K562 (cell line): ENCODE results near the gene C7. TPM values are rescaled to one million over a fixed set of nuclear protein-coding genes. Genes with fewer than 3 reads are reported as not detected.

Experiments used
- ATAC-seq: fragments of 200-7000 bp; cut with Tn5 transposase; 3 replicates; pipeline ENCODE4 v1.9.1; 2020; ENCODE audit warnings: moderate library complexity
- BruUV-seq: library from RNA; stranded (reverse); fragments of 400-500 nt; replicated peaks from 2 replicates; lab custom pipeline; 2021; lab: Mats Ljungman, UMichigan
- CTCF ChIA-PET: fragments of 300-600 bp; formaldehyde crosslinking; extraction: SDS; loops from one replicate; lab custom pipeline; 2021; ENCODE audit warnings: low intra/inter-chr PET ratio; lab: Yijun Ruan, JAX
- POLR2A ChIA-PET: fragments of 300-600, 350-650 bp; sonication (Branson Sonifier 250); formaldehyde crosslinking; extraction: SDS; loops from one replicate; lab custom pipeline; 2021; ENCODE audit warnings: antibody characterized with exemption, inconsistent platforms; lab: Yijun Ruan, JAX
- DNase-seq, 4 experiments: peaks; one replicate each; pipeline versions ENCODE4 v3.0.0 to v3.0.0-alpha.2; 2011 to 2018; ENCODE audit warnings: low spot score in 3 of 4, mixed read lengths in 3 of 4; ENCODE audit errors: extremely low read depth in 1 of 4
- FAIRE-seq: peaks from 2 replicates; lab custom pipeline; 2011; peaks lifted over from hg19 to GRCh38; lab: Jason Lieb, UNC
- H2AFZ ChIP-seq: 2 replicates; pipeline ENCODE4 v1.6.0; 2011; ENCODE audit warnings: low read depth, low read length, control low read depth, inconsistent platforms
- H3K27ac ChIP-seq: fragments of 200-600 bp; 3 replicates; pipeline ENCODE4 v1.8.0; 2011; ENCODE audit warnings: low read depth, mild to moderate bottlenecking, control low read depth, inconsistent platforms, low read length, moderate library complexity, mixed read lengths; ENCODE audit errors: extremely low read depth
- H3K27me3 ChIP-seq, 2 experiments: fragments of 300-600 bp in 1 of 2; 2 replicates in 1 of 2; 3 replicates in 1 of 2; pipeline versions ENCODE4 v1.6.0 to v1.8.0; 2011; ENCODE audit warnings: inconsistent platforms in 2 of 2, low read length in 2 of 2, mild to moderate bottlenecking in 1 of 2, mixed read lengths in 1 of 2, moderate library complexity in 1 of 2; ENCODE audit not compliant: control insufficient read depth in 2 of 2, insufficient read depth in 2 of 2
- H3K36me3 ChIP-seq: fragments of 300-600 bp; 3 replicates; pipeline ENCODE4 v1.8.0; 2011; ENCODE audit warnings: mild to moderate bottlenecking, low read length, inconsistent platforms; ENCODE audit not compliant: control insufficient read depth, insufficient read depth
- H3K4me1 ChIP-seq, 2 experiments: fragments of 200-600 bp in 1 of 2; replicated peaks in 1 of 2; 2 replicates in 1 of 2; 3 replicates in 1 of 2; pipeline versions ENCODE4 v1.5.1 to v1.8.0; 2011; ENCODE audit warnings: inconsistent platforms in 2 of 2, low read length in 2 of 2, mild to moderate bottlenecking in 1 of 2, mixed read lengths in 1 of 2, moderate library complexity in 1 of 2; ENCODE audit not compliant: control insufficient read depth in 2 of 2, insufficient read depth in 2 of 2
- H3K4me2 ChIP-seq: 2 replicates; pipeline ENCODE4 v1.6.1; 2011; ENCODE audit warnings: low read length, control low read depth, inconsistent platforms, mixed read lengths; ENCODE audit not compliant: insufficient read depth
- H3K4me3 ChIP-seq: fragments of 200-600 bp; sonication (generic), shearing (Covaris generic); 2 replicates; pipeline ENCODE4 v1.5.1; 2016; ENCODE audit warnings: control low read depth, inconsistent platforms
- H3K79me2 ChIP-seq: fragments of 200-600 bp; 3 replicates; pipeline ENCODE4 v1.8.0; 2011; ENCODE audit warnings: low read length, inconsistent platforms; ENCODE audit not compliant: control insufficient read depth, insufficient read depth
- H3K9ac ChIP-seq, 2 experiments: 2 replicates each; pipeline versions ENCODE4 v1.6.0 to v1.6.1; 2011; ENCODE audit warnings: low read depth in 2 of 2, low read length in 2 of 2, control low read depth in 1 of 2, inconsistent platforms in 1 of 2, mild to moderate bottlenecking in 1 of 2, mixed read lengths in 1 of 2; ENCODE audit not compliant: insufficient read depth in 1 of 2
- H3K9me1 ChIP-seq: one replicate; pipeline ENCODE4 v1.6.0; 2011; ENCODE audit warnings: inconsistent platforms, mild to moderate bottlenecking, low read length, moderate library complexity; ENCODE audit not compliant: control insufficient read depth, insufficient read depth
- H3K9me3 ChIP-seq: replicated peaks from 2 replicates; pipeline ENCODE4 v1.5.1; 2011; ENCODE audit warnings: low read depth, low read length, inconsistent platforms; ENCODE audit not compliant: control insufficient read depth, insufficient read depth
- H4K20me1 ChIP-seq: replicated peaks from 2 replicates; pipeline ENCODE4 v1.6.1; 2011; ENCODE audit warnings: low read length, inconsistent platforms, mixed read lengths; ENCODE audit not compliant: control insufficient read depth, insufficient read depth
- ZNF197 ChIP-seq: fragments of 200-800 bp; sonication (Bioruptor generic); IDR thresholded peaks from 2 replicates; pipeline ENCODE4 v1.6.1; 2016; ENCODE audit warnings: low read depth, missing genetic modification characterization, missing compliant biosample characterization
- ZNF280A ChIP-seq: fragments of 450-650 bp; IDR thresholded peaks from 2 replicates; pipeline ENCODE4 v1.6.1; 2018; ENCODE audit warnings: mild to moderate bottlenecking, low read depth; ENCODE audit not compliant: partially characterized antibody
- WGBS: fragments of 100-300 bp; shearing (Covaris generic); methylation state at CpG from one replicate; pipeline ENCODE4 v1.1.6; 2016; ENCODE audit warnings: low coverage, mixed read lengths; ENCODE audit not compliant: insufficient coverage; ENCODE audit errors: missing lambda C conversion rate; 5-methylcytosine and 5-hydroxymethylcytosine counted together
- in situ Hi-C: fragments of 300-500 bp; cut with MboI; formaldehyde crosslinking; loops from 4 replicates; pipeline ENCODE4 v1.15.0; 2018; ENCODE audit warnings: inconsistent platforms, mixed read lengths
- intact Hi-C: fragments of 100-400 bp; cut with micrococcal nuclease; formaldehyde crosslinking; loops from 2 replicates; pipeline ENCODE4 v1.14.2; 2022
- polyA plus RNA-seq, 8 experiments: library from polyadenylated mRNA; depleted of rRNA in 4 of 8; stranded (reverse) in 5 of 8; unstranded in 3 of 8; fragments of >200 nt; fragmentation: Nextera tagmentation in 2 of 8; fragmentation: Illumina TruSeq in 1 of 8; extraction: Ambion mirVana in 2 of 8; extraction: Trizol in 1 of 8; gene quantifications; 2 replicates each; pipeline versions ENCODE4 v1.2.1 to v1.2.3, GENCODE V29; 2011 to 2014; ENCODE audit warnings: inconsistent platforms in 1 of 8, missing spikeins in 1 of 8
- total RNA-seq, 7 experiments: library from RNA; depleted of rRNA in 6 of 7; stranded (reverse); fragments of >200 nt in 6 of 7; fragmentation: Illumina TruSeq in 2 of 7; extraction: Trizol in 2 of 7; gene quantifications; 2 replicates each; pipeline versions ENCODE4 v1.2.1 to v1.2.3, GENCODE V29; 2011 to 2021; ENCODE audit warnings: low replicate concordance in 1 of 7

C7 gene
- total and polyA plus RNA-seq, 9 of the 15 experiments (the other 6 are each of a cell fraction or from before 2014, with no cell fraction given) = 0.82 TPM; not detected in 8

GRCh38 chr5:40991981-40992559 is 82.8 kb downstream of the C7 start:
- Histone ChIP-seq H3K9me1 (no peaks in the 10 kb centered on the region), H3K27ac (no peak overlapping the region), H4K20me1 (no peaks in the 10 kb centered on the region), H3K4me1 (no peaks in the 10 kb centered on the region), H3K9me3 (no peaks in the 10 kb centered on the region), H3K79me2 (no peaks in the 10 kb centered on the region), H2AFZ (no peak overlapping the region), H3K36me3 (no peaks in the 10 kb centered on the region), H3K4me2 (no peak overlapping the region), H3K27me3 (no peaks in the 10 kb centered on the region), H3K4me3 (no peak overlapping the region), H3K9ac (no peak overlapping the region)
- no peak for TF ChIP-seq ZNF197 (CRISPR knock-in tag)
- TF ChIP-seq ZNF280A = no peak
- 1% methylated on average over 5 of the region's 5 CpGs for whole genome bisulfite sequencing
- DNase-seq = no peak
- in situ Hi-C loops = no loop called here
- ATAC-seq = no peak
- intact Hi-C loops = no loop called here
- POLR2A ChIA-PET = interaction anchor here (0.6 kb wide), 1 partner anchor 13 kb away, joined by 3 read pairs; no protein-coding TSS in a partner anchor
- no peak for FAIRE-seq
- CTCF ChIA-PET = no interaction called here
- BruUV-seq = no TSS peak
